GM18502 (cell line): ENCODE data around the gene ADCY4.
"Not testable (repeated sequence)": the region's sequence is repeated elsewhere in the genome, so short reads cannot be mapped to it uniquely, and the experiment has no call there.

Experiments
- ATAC-seq: cut with Tn5 transposase; IDR thresholded peaks from one replicate; pipeline ENCODE4 v1.9.1; 2021; ENCODE audit warnings: mild to moderate bottlenecking; ENCODE audit not compliant: unreplicated experiment, poor library complexity

Gene ADCY4

GRCh38 chr14:24367514-24368211, 32.8 kb upstream of the ADCY4 start, which contains the start of gene NFATC4:
Gene NFATC4, plus strand, starts transcription at chr14:24368184. Its CDS starts 157 bp downstream, at chr14:24368341.
- ATAC-seq, result peak; percentile 19

GRCh38 chr14:24366721-24367513, 32.0 kb upstream of the ADCY4 start:
- ATAC-seq, result peak; percentile 69

- no peak for ATAC-seq
Observed at GRCh38 chr14:24366413-24366720, 31.5 kb upstream of the ADCY4 start.

DNA sequence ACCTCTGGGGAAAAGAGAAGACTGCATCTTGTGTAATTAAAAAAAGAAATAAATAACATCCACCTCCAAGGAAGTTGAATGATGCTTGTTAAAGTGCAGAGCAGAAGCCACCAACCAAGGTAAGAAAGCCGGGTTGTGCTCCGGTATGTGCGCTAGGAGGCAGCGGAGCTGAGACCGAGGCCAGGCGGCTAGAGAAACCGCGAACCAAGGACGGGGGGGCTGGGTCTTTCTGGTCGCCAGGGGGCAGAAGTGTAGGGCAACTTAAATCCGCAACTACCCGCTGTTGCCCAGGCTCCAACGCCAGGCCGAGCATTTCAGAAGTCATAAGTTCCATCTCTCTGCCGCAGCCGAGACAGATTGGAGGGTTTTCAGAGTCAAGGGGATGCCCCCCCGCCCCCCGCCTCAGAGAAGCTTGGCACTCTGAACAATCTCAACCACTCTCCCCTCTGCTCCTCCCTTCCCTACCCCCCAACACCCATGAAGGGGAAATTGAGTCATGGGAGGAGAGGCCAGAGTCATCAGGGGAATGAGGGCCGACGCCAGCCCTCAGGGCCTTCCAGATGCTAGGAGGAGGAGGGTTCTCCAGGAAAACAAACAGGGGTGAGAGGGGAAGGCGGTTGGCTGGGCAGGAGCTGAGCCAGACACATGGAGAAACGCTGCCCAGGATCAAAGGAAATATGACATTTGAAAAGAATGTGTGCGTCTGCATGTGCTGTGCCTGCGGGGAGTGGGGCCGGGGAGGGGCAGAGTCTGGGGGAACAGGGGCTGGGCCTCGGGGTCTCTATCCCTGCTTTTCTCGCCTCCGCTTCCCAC, 30.9 kb upstream of the ADCY4 start:
- peak; percentile 53 for ATAC-seq

DNA sequence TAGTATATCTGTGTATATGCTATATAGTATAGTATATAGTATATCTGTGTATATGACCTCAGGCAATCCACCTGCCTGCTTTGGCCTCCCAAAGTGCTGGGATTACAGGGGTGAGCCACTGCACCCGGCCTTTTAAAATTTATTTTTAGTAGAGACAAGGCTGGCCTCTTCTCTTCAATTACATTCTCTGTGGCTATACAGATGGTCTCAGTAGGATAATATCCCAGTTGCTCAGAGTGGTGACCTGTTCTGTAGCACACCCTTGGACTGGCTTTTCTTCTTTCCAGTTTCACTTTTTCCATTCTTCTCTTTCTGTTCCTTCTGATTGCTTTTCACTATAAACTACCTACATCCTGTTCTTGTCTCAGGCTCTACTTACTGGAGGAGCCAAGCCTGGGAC, 30.0 kb upstream of the ADCY4 start:
- no peak for ATAC-seq

DNA sequence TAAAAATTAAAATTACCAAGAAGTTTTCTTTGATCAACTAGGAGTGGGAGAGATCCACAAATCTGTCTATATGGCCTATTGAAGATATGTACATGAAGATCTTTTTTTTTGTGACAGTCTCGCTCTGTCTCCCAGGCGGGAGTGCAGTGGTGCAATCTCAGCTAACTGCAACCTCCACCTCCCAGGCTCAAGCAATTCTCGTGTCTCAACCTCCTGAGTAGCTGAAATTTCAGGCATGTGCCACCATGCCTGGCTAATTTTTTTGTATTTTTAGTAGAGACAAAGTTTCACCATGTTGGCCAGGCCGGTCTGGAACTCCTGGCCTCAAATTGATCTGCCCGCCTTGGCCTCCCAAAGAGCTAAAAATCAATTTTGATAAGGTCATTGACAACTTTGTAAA, 28.5 kb upstream of the ADCY4 start:
- ATAC-seq, result no peak

DNA sequence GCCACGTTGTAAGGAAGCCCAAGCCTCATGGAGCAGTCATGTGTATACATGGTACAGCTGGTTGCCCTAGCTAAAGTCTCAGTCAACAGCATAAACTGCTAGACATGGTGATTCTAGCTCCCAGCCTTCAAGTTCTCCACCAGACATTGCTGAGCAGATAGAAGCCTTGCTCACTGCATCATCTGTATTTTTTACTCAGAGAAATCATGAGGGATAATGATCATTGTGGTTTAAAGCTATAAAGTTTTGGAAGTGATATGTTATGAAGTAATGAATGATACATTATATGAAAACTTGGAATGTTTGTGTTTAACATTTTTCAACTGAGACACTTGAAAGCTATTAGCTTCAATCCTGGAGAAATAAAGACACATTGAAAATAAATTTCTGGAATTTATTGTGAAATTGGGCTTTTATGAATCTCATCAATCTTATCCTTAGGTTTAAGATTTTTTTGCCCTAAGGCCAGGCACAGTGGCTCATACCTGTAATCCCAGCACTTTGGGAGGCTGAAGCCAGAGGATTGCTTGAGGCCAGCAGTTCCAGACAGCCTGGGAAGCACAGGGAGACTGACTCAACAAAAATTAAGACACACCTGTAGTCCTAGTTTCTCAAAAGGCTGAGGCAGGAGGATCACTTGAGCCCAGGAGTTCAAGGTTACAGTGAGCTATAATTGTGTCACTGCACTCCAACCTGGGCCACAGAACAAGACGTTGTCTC, 27.5 kb upstream of the ADCY4 start:
- no peak for ATAC-seq

DNA sequence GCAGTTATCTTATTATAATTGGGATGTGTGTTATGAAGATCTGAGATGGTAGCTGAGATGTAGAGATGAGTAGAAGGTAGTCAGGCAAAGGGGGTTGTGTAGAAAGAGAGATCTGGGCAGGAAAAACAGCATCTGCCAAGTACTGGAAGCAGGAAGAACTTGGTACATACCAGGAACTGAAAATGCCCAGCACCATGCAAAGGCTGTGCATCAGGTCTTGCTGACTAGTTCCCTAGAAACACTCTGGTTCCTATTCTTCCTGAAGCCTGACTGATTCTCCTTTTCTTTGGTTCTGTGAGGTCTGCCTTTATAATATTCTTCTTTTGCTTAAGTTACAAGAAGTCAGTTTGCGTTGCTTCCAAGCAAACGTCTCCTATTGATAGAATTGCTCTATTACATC, 26.5 kb upstream of the ADCY4 start:
- no peak for ATAC-seq

DNA sequence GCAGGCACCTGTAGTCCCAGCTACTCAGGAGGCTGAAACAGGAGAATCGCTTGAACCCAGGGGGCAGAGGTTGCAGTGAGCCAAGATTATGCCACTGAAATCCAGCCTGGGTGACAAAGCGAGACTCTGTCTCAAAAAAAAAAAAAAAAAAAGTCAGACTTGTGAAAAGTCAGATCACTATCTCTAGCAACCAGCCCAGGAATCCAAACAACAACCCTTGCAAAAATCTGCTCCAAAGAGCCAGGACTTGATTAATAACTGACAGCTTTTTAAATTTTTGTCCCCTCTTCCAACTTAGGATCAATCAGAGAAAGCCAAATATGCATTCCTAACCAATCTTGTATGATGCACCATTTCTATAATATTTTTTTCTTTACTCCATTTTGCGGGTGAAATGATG, 25.4 kb upstream of the ADCY4 start:
- no peak for ATAC-seq

DNA sequence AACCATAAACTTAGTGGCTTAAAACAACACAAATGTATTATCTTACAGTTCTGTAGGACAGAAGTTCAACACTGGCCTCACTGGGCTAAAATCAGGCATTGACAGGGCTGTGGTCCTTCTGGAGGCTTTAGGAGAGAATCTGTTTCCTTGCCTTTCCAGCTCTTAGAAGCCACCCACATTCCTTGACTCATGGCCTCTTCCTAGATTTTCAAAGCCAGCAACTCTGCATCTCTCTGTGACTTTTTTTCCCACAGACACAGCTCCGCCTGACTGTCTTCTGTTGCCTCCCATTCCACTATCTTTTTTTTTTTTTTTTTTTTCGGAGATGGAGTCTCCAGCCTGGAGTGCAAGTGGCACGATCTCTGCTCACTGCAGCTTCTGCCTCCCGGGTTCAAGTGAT, 21.3 kb upstream of the ADCY4 start:
- ATAC-seq, result no peak

DNA sequence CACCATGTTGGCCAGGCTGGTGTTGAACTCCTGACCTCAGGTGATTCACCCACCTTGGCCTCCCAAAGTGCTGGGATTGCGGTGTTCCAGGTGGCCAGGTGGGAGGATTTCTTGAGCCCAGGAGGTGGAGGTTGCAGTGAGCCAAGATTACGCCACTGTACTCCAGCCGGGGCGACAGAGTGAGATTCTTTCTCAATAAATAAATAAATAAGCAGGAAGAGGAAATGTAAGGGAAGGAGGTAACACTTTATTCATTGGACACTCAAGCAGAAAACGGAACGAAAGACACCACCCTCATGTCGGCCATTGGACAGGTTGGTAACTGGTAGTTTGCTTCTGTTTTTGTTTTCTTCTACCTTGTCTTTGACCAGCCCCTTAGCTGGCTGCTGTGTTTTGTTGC, 20.1 kb upstream of the ADCY4 start:
- no peak for ATAC-seq

DNA sequence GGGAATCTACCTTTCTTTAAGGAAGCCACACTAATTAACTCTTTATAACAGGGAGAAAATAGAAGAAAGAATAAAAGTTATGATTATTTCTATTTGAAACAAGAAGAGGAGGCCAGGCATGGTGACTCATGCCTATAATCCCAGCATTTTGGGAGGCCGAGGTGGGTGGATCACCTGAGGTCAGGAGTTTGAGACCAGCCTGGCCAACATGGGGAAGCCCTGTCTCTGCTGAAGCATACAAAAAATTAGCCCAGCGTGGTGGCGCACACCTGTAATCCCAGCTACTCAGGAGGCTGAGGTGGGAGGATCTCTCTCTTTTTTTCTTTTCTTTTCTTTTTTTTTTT, 19.6 kb upstream of the ADCY4 start:
- not testable (repeated sequence) for ATAC-seq

DNA sequence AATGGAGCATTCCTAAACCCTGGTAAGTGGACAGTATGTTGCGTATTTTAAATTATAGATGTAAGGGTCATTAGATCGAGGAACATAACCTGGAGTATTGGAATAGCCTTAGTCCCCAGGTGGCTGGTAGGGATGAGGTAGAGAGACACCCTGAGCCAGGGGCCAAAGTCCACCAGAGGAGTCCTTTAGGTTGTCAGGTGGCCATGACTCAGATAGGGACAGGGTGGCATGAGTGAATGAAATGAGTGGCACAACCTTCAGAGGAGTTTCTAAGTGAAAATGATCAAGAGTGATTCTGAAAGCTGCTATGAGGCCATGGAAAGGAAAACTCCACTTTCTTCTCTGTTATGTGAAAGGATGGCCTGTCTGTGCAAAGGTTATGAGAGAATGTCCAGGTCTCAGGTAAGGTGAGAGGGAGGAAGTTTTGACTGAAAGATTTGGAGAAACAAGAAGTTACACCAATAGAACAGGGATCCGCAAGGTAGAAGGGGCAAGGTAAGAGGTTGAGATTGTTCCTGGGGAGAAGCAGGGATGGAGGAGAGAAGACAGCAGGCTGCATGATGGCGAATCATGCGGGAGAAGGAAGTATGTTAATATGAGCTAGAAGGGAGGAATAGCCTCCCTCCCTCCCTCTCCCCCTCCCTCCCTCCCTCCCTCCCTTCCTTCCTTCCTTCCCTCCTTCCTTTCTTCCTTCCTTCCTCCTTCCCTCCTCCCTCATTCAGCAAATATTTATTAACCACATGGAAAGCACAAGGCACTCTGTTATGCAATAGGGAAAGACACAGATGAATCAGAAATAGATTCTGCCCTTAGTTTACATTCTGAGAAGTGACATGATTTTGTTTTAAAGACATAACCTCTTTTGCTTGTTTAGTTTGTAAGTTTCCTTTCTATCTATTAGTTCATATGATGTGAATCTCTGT, 18.9 kb upstream of the ADCY4 start:
- ATAC-seq, result no peak

- no peak for ATAC-seq
Observed at GRCh38 chr14:24351517-24351916, 16.6 kb upstream of the ADCY4 start.

GRCh38 chr14:24349742-24350141, 14.9 kb upstream of the ADCY4 start:
- no peak for ATAC-seq

DNA sequence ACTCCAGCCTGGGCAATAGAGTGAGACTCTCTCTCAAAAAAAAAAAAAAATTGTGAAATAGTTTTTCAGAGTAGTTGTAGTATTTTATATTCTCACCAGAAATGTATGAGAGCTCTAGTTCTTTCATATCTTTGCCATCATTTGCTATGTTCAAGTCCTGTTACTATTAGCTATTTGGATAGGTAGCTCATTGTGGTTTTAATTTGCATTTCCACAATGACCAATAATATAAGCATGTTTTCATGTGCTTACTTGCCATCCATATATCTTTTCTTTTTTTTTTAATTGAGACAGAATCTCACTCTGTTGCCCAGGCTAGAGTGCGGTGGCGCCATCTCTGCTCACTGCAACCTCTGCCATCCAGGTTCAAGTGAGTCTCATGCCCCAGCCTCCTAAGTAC, 13.3 kb upstream of the ADCY4 start:
- no peak for ATAC-seq

DNA sequence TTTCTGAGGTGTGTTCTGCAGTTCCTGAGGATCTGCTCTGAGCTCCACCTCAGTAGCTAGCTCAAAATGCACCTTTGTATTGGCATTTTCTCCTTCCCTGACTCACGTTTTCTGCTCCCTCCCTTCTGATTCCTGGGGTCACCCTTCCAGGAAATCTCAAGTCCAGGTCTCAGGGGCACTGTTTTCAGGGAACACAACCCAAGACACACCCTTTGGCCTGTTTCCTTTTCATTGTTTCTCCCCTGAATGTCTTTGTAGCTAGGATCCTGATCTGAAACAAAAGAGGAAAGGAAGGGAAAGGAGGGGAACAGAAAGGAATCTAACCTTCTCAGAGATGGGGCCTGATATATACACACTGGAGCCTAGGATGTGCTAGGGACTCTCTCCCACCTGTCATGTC, 12.3 kb upstream of the ADCY4 start:
- ATAC-seq, result no peak

DNA sequence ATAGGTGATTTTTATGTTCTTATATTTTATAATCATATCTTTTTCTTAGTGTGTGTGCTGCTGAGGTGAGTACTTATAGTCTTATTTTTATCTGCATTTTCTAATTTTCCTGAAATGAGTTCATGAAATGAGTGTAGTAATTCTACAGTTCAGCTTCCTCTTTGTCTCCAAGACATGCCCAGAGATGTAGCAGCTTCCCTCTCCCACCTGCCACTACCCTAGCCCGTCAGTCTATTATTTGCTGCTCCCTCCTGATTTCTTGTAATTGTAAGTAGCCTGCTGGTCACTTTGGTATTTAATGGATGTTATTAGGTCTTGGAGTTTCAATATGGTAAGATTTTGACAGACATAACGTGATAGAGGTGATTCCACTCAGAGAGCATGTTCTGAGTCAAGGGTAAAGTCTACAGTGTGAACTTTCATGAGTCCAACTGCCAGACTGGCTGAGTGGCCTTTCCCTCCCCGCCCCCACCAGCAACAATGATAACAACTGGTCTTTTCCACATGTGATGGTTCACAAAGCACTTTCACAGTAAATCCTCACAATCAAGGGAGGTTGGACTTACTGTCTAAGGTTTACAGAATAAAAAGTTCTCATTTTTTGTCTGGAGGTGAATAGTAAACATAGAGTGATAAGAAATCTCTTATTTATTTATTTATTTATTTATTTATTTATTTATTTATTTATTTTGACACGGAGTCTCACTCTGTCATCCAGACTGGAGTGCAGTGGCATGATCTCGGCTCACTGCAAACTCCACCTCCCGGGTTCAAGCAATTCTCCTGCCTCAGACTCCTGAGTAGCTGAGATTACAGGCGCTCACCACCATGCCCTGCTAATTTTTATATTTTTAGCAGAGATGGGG, 9.2 kb upstream of the ADCY4 start:
- no peak for ATAC-seq

GRCh38 chr14:24342889-24343288, 8.0 kb upstream of the ADCY4 start:
- ATAC-seq, result no peak
